Type B pancreatic cell (in vitro differentiated cells): ENCODE data around the gene CTNND2. TPM values are rescaled to one million over a fixed set of nuclear protein-coding genes. Genes with fewer than 3 reads are reported as not detected.

Experiments
- DNase-seq: peaks from one replicate; pipeline ENCODE4 v3.0.0; 2021; ENCODE audit warnings: mixed read lengths; ENCODE audit not compliant: unreplicated experiment; ENCODE audit errors: extremely low spot score
- H3K27ac Mint-ChIP-seq: 2 replicates; pipeline ENCODE4 v1.8.0; 2021; ENCODE audit warnings: mild to moderate bottlenecking, mixed read lengths
- H3K27me3 Mint-ChIP-seq: 2 replicates; pipeline ENCODE4 v1.8.0; 2021; ENCODE audit warnings: mixed read lengths
- H3K36me3 Mint-ChIP-seq: 2 replicates; pipeline ENCODE4 v1.8.0; 2021; ENCODE audit warnings: mixed read lengths
- H3K4me1 Mint-ChIP-seq: one replicate; pipeline ENCODE4 v1.8.0; 2021; ENCODE audit warnings: mixed read lengths; ENCODE audit not compliant: unreplicated experiment
- H3K4me3 Mint-ChIP-seq: 2 replicates; pipeline ENCODE4 v1.8.0; 2021; ENCODE audit warnings: mild to moderate bottlenecking, mixed read lengths
- H3K9me3 Mint-ChIP-seq: 2 replicates; pipeline ENCODE4 v1.8.0; 2021; ENCODE audit warnings: mixed read lengths
- CTCF ChIP-seq: fragments of 200-600 bp; sonication (generic); conservative IDR thresholded peaks from 2 replicates; pipeline ENCODE4 v1.5.0; 2021; ENCODE audit warnings: antibody characterized with exemption, mild to moderate bottlenecking
- total RNA-seq: library from RNA; stranded (reverse); gene quantifications from 2 replicates; pipeline ENCODE4 v1.2.1, GENCODE V29; 2021; ENCODE audit warnings: low replicate concordance

Gene CTNND2
- total RNA-seq, 1 donor from 2014 or later, result 49.5 TPM

GRCh38 chr5:11377896-11378295 is 526.4 kb downstream of the CTNND2 start:
- no peaks in the 10 kb centered on the region for H3K9me3 Mint-ChIP-seq
- H3K27ac Mint-ChIP-seq, result no peak overlapping the region
- H3K27me3 Mint-ChIP-seq, result peaks cover 18% of the 10 kb centered on the region
- H3K4me1 Mint-ChIP-seq, result no peaks in the 10 kb centered on the region
- H3K4me3 Mint-ChIP-seq, result no peak overlapping the region
- H3K36me3 Mint-ChIP-seq, result peaks cover 16% of the 10 kb centered on the region
- TF ChIP-seq CTCF, result no peak
- no peak for DNase-seq

- Mint-ChIP-seq H3K36me3 (no peaks in the 10 kb centered on the region), H3K27me3 (peaks cover 5% of the 10 kb centered on the region), H3K4me3 (no peak overlapping the region), H3K4me1 (no peaks in the 10 kb centered on the region), H3K9me3 (no peaks in the 10 kb centered on the region), H3K27ac (no peak overlapping the region)
- DNase-seq, result no peak
- no peak for TF ChIP-seq CTCF
These were observed 532.1 kb downstream of the CTNND2 start for GRCh38 chr5:11372191-11372590.

- Mint-ChIP-seq H3K9me3 (no peaks in the 10 kb centered on the region), H3K4me3 (no peak overlapping the region), H3K4me1 (no peaks in the 10 kb centered on the region), H3K36me3 (no peaks in the 10 kb centered on the region), H3K27me3 (peaks cover 5% of the 10 kb centered on the region), H3K27ac (peak overlapping the region; percentile 0)
- no peak for DNase-seq
- no peak for TF ChIP-seq CTCF
These were observed 533.2 kb downstream of the CTNND2 start for GRCh38 chr5:11371021-11371420.

DNA sequence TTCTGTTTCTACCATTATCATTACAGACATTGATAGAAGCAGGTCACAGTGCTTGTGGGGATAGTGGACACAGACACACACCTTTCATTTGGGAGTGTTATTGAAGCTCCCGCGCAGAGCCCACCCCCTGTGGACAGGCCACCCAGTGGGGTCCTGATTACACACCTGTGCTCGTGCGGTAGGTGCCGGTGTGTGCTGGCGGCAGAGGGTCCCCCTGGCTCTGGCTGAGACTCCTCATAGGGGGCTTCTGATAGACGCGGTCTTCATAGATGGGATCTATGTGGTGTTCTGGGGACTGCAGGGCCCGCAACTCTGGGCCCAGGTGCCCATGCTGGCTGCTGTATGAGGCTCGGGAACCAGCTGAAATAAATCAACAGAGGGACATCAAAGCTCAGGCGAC is 539.7 kb downstream of the CTNND2 start:
- Mint-ChIP-seq H3K9me3 (no peaks in the 10 kb centered on the region), H3K36me3 (peaks cover 8% of the 10 kb centered on the region), H3K27me3 (no peaks in the 10 kb centered on the region), H3K4me3 (no peak overlapping the region), H3K4me1 (no peaks in the 10 kb centered on the region), H3K27ac (no peak overlapping the region)
- no peak for DNase-seq
- TF ChIP-seq CTCF, result no peak

DNA sequence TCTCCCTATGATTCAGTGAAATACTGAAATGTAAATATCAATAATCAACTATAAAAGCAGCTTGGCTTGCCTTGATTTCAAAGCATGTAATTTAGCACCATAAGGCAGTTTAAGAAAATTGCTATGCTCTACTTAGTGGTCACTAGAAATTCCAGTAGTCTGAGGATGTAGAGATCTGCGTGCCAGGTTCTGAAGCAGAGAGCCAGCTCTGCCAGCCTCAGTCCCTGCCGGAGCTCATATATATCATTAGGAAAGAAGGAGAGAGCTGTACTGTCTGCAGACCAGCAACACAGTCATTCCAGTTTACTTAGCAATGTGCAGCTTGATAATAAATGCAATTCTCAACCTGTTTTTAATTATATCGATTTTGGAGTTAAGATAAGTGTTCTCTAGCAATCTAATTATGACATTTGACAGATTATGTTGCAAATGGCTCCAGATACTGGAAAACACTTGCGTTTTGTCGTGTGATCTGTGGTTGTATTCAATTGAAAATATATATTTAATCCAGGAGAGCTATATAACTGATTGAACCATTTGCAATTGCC is 540.5 kb downstream of the CTNND2 start:
- H3K27ac Mint-ChIP-seq, result no peak overlapping the region
- peaks cover 9% of the 10 kb centered on the region for H3K36me3 Mint-ChIP-seq
- TF ChIP-seq CTCF, result no peak

GRCh38 chr5:11361768-11362167 is 542.5 kb downstream of the CTNND2 start:
- H3K36me3 Mint-ChIP-seq, result peaks cover 13% of the 10 kb centered on the region
- H3K27ac Mint-ChIP-seq, result no peak overlapping the region
- H3K4me3 Mint-ChIP-seq, result no peak overlapping the region
- H3K9me3 Mint-ChIP-seq, result no peaks in the 10 kb centered on the region
- H3K4me1 Mint-ChIP-seq, result no peaks in the 10 kb centered on the region
- no peak for TF ChIP-seq CTCF
- no peaks in the 10 kb centered on the region for H3K27me3 Mint-ChIP-seq
- DNase-seq, result no peak

More for the DNA sequence above, 540.5 kb downstream of the CTNND2 start:
- Mint-ChIP-seq H3K4me3 (no peak overlapping the region), H3K27me3 (no peaks in the 10 kb centered on the region), H3K9me3 (no peaks in the 10 kb centered on the region), H3K4me1 (no peaks in the 10 kb centered on the region)
- no peak for DNase-seq
